ENCODE data around the gene HLA-A. TPM values are rescaled to one million over a fixed set of nuclear protein-coding genes. Genes with fewer than 3 reads are reported as not detected.
"Not testable (repeated sequence)": the region's sequence is repeated elsewhere in the genome, so short reads cannot be mapped to it uniquely, and the experiment has no call there.

The HLA-A gene
- total RNA-seq, 6 experiments from 2014 or later, result 107 to 561 (median 406) TPM

DNA sequence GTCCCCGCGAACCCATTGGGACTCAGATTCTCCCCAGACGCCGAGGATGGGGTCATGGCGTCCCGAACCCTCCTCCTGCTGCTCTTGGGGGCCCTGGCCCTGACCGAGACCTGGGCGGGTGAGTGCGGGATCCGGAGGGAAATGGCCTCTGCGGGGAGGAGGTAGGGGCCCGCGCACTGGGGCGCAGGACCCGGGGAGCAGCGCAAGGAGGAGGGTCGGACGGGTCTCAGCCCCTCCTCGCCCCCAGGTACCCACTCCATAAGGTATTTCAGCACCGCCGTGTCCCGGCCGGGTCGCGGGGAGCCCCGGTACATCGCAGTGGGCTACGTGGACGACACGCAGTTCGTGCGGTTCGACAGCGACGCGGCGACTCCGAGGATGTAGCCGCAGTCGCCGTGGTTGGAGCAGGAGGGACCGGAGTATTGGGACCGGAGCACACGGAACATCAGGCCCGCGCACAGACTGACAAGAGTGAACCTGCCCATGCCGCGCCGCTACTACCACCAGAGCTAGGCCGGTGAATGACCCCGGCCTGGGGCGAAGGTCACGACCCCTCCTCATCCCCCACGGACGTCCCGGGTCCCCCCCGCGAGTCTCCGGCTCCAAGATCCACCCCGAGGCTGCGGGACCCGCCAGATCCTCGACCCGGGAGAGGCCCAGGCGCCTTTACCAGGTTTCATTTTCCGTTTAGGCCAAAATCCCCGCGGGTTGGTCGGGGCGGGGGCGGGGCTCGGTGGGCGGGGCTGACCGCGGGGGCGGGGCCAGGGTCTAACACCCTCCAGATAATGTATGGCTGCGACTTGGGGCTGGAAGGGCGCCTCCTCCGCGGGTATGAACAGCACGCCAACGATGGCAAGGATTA, 15.7 kb upstream of the HLA-A start:
- TF ChIP-seq, protein P1, sequence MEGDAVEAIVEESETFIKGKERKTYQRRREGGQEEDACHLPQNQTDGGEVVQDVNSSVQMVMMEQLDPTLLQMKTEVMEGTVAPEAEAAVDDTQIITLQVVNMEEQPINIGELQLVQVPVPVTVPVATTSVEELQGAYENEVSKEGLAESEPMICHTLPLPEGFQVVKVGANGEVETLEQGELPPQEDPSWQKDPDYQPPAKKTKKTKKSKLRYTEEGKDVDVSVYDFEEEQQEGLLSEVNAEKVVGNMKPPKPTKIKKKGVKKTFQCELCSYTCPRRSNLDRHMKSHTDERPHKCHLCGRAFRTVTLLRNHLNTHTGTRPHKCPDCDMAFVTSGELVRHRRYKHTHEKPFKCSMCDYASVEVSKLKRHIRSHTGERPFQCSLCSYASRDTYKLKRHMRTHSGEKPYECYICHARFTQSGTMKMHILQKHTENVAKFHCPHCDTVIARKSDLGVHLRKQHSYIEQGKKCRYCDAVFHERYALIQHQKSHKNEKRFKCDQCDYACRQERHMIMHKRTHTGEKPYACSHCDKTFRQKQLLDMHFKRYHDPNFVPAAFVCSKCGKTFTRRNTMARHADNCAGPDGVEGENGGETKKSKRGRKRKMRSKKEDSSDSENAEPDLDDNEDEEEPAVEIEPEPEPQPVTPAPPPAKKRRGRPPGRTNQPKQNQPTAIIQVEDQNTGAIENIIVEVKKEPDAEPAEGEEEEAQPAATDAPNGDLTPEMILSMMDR (IDR thresholded peaks at IDR 0.05), result no peak
- peak; percentile 62 for TF ChIP-seq POLR2A (IDR thresholded peaks at IDR 0.05)
- Histone ChIP-seq H3K4me3 (peak overlapping the region; percentile 63 to 70 (median 66)), H3K9me3 (no peaks in the 10 kb centered on the region), H3K4me1 (peaks cover 0 to 10% (median 0%) of the 10 kb centered on the region in 4 donors), H3K27ac (peak overlapping the region; percentile 90 to 96 (median 96)), H3K27me3 (no peaks in the 10 kb centered on the region), H3K36me3 (no peaks in the 10 kb centered on the region)
- intact Hi-C loops (cut with DNase I), result no loop called here
- peak; percentile 79 to 88 (median 84) for ATAC-seq
- DNase-seq, result peak; percentile 68 to 88 (median 87)
- 0% methylated on average over 6 of the region's 82 CpGs for WGBS (ENCODE audit: insufficient coverage, low coverage, low lambda C conversion rate, missing lambda C conversion rate)

DNA sequence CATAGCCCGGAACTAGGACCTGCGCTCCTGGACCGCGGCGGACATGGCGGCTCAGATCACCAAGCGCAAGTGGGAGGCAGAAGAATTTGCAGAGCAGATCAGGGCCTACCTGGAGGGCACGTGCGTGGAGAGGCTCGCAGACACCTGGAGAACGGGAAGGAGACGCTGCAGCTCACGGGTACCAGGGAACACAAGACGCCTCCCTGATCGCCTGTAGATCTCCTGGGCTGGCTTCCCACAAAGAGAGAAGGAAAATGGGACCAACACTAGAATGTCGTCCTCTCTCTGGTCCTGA, 15.1 kb upstream of the HLA-A start:
- Histone ChIP-seq H3K36me3 (no peaks in the 10 kb centered on the region), H3K4me1 (peaks cover 0 to 10% (median 0%) of the 10 kb centered on the region in 4 donors), H3K27ac (peak overlapping the region in 2 of 3 donors; percentile 90 to 96), H3K9me3 (no peaks in the 10 kb centered on the region), H3K27me3 (no peaks in the 10 kb centered on the region), H3K4me3 (peak overlapping the region; percentile 63 to 70 (median 66))
- ATAC-seq, result no peak
- DNase-seq, result no peak
- intact Hi-C loops (cut with DNase I), result no loop called here
- TF ChIP-seq, protein P1 (IDR thresholded peaks at IDR 0.05), result no peak
- TF ChIP-seq POLR2A (IDR thresholded peaks at IDR 0.05), result no peak
- 72% methylated on average over 6 of the region's 16 CpGs for WGBS (ENCODE audit: insufficient coverage, low coverage, low lambda C conversion rate, missing lambda C conversion rate)

GRCh38 chr6:29927841-29928388, 14.4 kb upstream of the HLA-A start:
- intact Hi-C loops (cut with DNase I), result no loop called here
- Histone ChIP-seq H3K36me3 (no peaks in the 10 kb centered on the region), H3K4me3 (no peak overlapping the region), H3K27me3 (no peaks in the 10 kb centered on the region), H3K9me3 (no peaks in the 10 kb centered on the region), H3K27ac (no peak overlapping the region), H3K4me1 (peaks cover 0 to 10% (median 0%) of the 10 kb centered on the region in 4 donors)
- TF ChIP-seq, protein P1 (IDR thresholded peaks at IDR 0.05), result no peak
- no peak for TF ChIP-seq POLR2A (IDR thresholded peaks at IDR 0.05)
- WGBS (ENCODE audit: insufficient coverage, low coverage, low lambda C conversion rate, missing lambda C conversion rate), result 0% methylated on average over 1 of the region's 6 CpGs
- DNase-seq, result no peak
- ATAC-seq, result no peak

- DNase-seq; H3K4me1 ChIP-seq; ATAC-seq; H3K36me3 ChIP-seq; H3K27ac ChIP-seq; H3K27me3 ChIP-seq; H3K9me3 ChIP-seq; intact Hi-C loops (cut with DNase I); H3K4me3 ChIP-seq: not testable (repeated sequence)
- WGBS (ENCODE audit: insufficient coverage, low coverage, low lambda C conversion rate, missing lambda C conversion rate), result 75% methylated on average over 4 of the region's 7 CpGs
Observed at GRCh38 chr6:29930047-29930446, 12.3 kb upstream of the HLA-A start.

- Histone ChIP-seq H3K4me1 (no peaks in the 10 kb centered on the region), H3K9me3 (no peaks in the 10 kb centered on the region), H3K27ac (no peak overlapping the region), H3K36me3 (no peaks in the 10 kb centered on the region), H3K27me3 (no peaks in the 10 kb centered on the region), H3K4me3 (no peak overlapping the region)
- ATAC-seq (no peak), DNase-seq (no peak)
- WGBS (ENCODE audit: insufficient coverage, low coverage, low lambda C conversion rate, missing lambda C conversion rate), result 42% methylated on average over 2 of the region's 14 CpGs
- TF ChIP-seq, protein P1 (IDR thresholded peaks at IDR 0.05), result no peak
- intact Hi-C loops (cut with DNase I), result no loop called here
Observed at GRCh38 chr6:29933955-29934354, 8.4 kb upstream of the HLA-A start.

Measured in right lobe of liver (tissue), 6 donors.